GM19193 (cell line): ENCODE data around the gene CTTN.

ENCODE experiments used
- POLR2A ChIP-seq: IDR thresholded peaks from 4 replicates; pipeline ENCODE4 v1.6.1; 2011; ENCODE audit not compliant: insufficient read depth, insufficient read length; ENCODE audit errors: extremely low read depth

Gene CTTN

GRCh38 chr11:70477609-70478008, 79.3 kb downstream of the CTTN start:
- TF ChIP-seq POLR2A = no peak

GRCh38 chr11:70478166-70478890, 80.0 kb downstream of the CTTN start:
- no peak for TF ChIP-seq POLR2A

GRCh38 chr11:70480711-70481110, 82.4 kb downstream of the CTTN start:
- TF ChIP-seq POLR2A = no peak

- TF ChIP-seq POLR2A = no peak
These were observed 83.5 kb downstream of the CTTN start for GRCh38 chr11:70481625-70482528.

GRCh38 chr11:70482529-70482917, 84.2 kb downstream of the CTTN start:
- TF ChIP-seq POLR2A = no peak

- TF ChIP-seq POLR2A = no peak
These were observed 84.9 kb downstream of the CTTN start for GRCh38 chr11:70483077-70483861.

- no peak for TF ChIP-seq POLR2A
These were observed 85.6 kb downstream of the CTTN start for GRCh38 chr11:70483917-70484316.

GRCh38 chr11:70485326-70486025, 87.1 kb downstream of the CTTN start:
- no peak for TF ChIP-seq POLR2A

- no peak for TF ChIP-seq POLR2A
These were observed 87.7 kb downstream of the CTTN start for GRCh38 chr11:70486026-70486415.
